ENCODE data around the gene TSHR.

TSHR gene

GRCh38 chr14:80926397-80927082, 28.9 kb upstream of the TSHR start:
- no peak for TF ChIP-seq CTCF (IDR thresholded peaks at IDR 0.05; ENCODE audit: insufficient read depth, low read depth, low read length, missing control alignments)
- no peak overlapping the region for H3K4me3 ChIP-seq (ENCODE audit: low read depth, low read length)
- peak; percentile 9 for DNase-seq (ENCODE audit: low read depth)

GRCh38 chr14:80927083-80927989, 28.1 kb upstream of the TSHR start:
- DNase-seq (ENCODE audit: low read depth): no peak
- no peak overlapping the region for H3K4me3 ChIP-seq (ENCODE audit: low read depth, low read length)
- TF ChIP-seq CTCF (IDR thresholded peaks at IDR 0.05; ENCODE audit: insufficient read depth, low read depth, low read length, missing control alignments): no peak

- peak; percentile 78 for DNase-seq (ENCODE audit: low read depth)
- no peak overlapping the region for H3K4me3 ChIP-seq (ENCODE audit: low read depth, low read length)
- no peak for TF ChIP-seq CTCF (IDR thresholded peaks at IDR 0.05; ENCODE audit: insufficient read depth, low read depth, low read length, missing control alignments)
Observed at GRCh38 chr14:80930095-80930494, 25.3 kb upstream of the TSHR start.

- TF ChIP-seq CTCF (IDR thresholded peaks at IDR 0.05; ENCODE audit: insufficient read depth, low read depth, low read length, missing control alignments): no peak
- H3K4me3 ChIP-seq (ENCODE audit: low read depth, low read length): peak overlapping the region; percentile 17
- peak; percentile 94 for DNase-seq (ENCODE audit: low read depth)
Observed at GRCh38 chr14:80930836-80931389, 24.5 kb upstream of the TSHR start.

- TF ChIP-seq CTCF (IDR thresholded peaks at IDR 0.05; ENCODE audit: insufficient read depth, low read depth, low read length, missing control alignments): no peak
- H3K4me3 ChIP-seq (ENCODE audit: low read depth, low read length): no peak overlapping the region
- DNase-seq (ENCODE audit: low read depth): no peak
Observed at GRCh38 chr14:80933282-80933681, 22.1 kb upstream of the TSHR start.

GRCh38 chr14:80933686-80934085, 21.7 kb upstream of the TSHR start:
- DNase-seq (ENCODE audit: low read depth): no peak
- no peak for TF ChIP-seq CTCF (IDR thresholded peaks at IDR 0.05; ENCODE audit: insufficient read depth, low read depth, low read length, missing control alignments)
- no peak overlapping the region for H3K4me3 ChIP-seq (ENCODE audit: low read depth, low read length)
